HL-60 (cell line): ENCODE data around the gene LRBA.

ENCODE experiments used
- DNase-seq, 2 experiments: peaks; one replicate each; pipeline ENCODE4 v3.0.0-alpha.2; 2010 to 2020; ENCODE audit warnings: low read depth in 1 of 2, low spot score in 1 of 2
- H3K27ac ChIP-seq: fragments of 250-450 bp; sonication (Bioruptor Pico); replicated peaks from 2 replicates; pipeline ENCODE4 v1.5.1; 2020; ENCODE audit warnings: mild to moderate bottlenecking, moderate library complexity
- H3K27me3 ChIP-seq: fragments of 250-450 bp; sonication (Bioruptor Pico); 2 replicates; pipeline ENCODE4 v1.5.1; 2021; ENCODE audit warnings: mild to moderate bottlenecking, moderate library complexity; ENCODE audit not compliant: insufficient read depth, poor library complexity, severe bottlenecking
- H3K4me3 ChIP-seq: replicated peaks from 2 replicates; pipeline ENCODE4 v1.5.1; 2011; ENCODE audit warnings: mild to moderate bottlenecking, control low read depth, low read length; ENCODE audit not compliant: insufficient read depth
- CTCF ChIP-seq: IDR thresholded peaks from one replicate; pipeline ENCODE4 v1.5.1; 2011; ENCODE audit warnings: low read length, control low read depth, inconsistent platforms; ENCODE audit not compliant: insufficient read depth
- GABPA ChIP-seq: IDR thresholded peaks from 2 replicates; pipeline ENCODE4 v1.6.1; 2012; ENCODE audit warnings: low read depth
- POLR2AphosphoS5 ChIP-seq: IDR thresholded peaks from 2 replicates; pipeline ENCODE4 v1.6.1; 2012; ENCODE audit warnings: low read depth
- REST ChIP-seq: IDR thresholded peaks from 2 replicates; pipeline ENCODE4 v1.6.1; 2012; ENCODE audit warnings: low read depth; ENCODE audit not compliant: insufficient replicate concordance
- SPI1 ChIP-seq: IDR thresholded peaks from 2 replicates; pipeline ENCODE4 v1.6.1; 2012; ENCODE audit warnings: low read depth, mild to moderate bottlenecking, borderline replicate concordance

LRBA gene

GRCh38 chr4:150515135-150515534 lies 499.9 kb downstream of the LRBA start:
- TF ChIP-seq REST, result no peak
- no peak for TF ChIP-seq CTCF
- TF ChIP-seq POLR2AphosphoS5, result no peak
- no peak for TF ChIP-seq SPI1
- H3K27ac ChIP-seq, result no peak overlapping the region
- DNase-seq, result no peak

GRCh38 chr4:150514709-150515108 lies 500.4 kb downstream of the LRBA start:
- Histone ChIP-seq H3K27me3 (no peaks in the 10 kb centered on the region), H3K4me3 (no peak overlapping the region), H3K27ac (no peak overlapping the region)
- TF ChIP-seq SPI1, result no peak
- no peak for TF ChIP-seq POLR2AphosphoS5
- TF ChIP-seq REST, result no peak
- no peak for TF ChIP-seq CTCF
- no peak for TF ChIP-seq GABPA
- no peak for DNase-seq

More at GRCh38 chr4:150515135-150515534, 499.9 kb downstream of the LRBA start:
- Histone ChIP-seq H3K4me3 (no peak overlapping the region), H3K27me3 (no peaks in the 10 kb centered on the region)

- DNase-seq, result no peak
Observed at GRCh38 chr4:150510176-150510865, 504.8 kb downstream of the LRBA start.

More at GRCh38 chr4:150510176-150510865, 504.8 kb downstream of the LRBA start:
- H3K4me3 ChIP-seq, result no peak overlapping the region
- no peak for TF ChIP-seq REST
- no peak for TF ChIP-seq SPI1
- no peak for TF ChIP-seq GABPA
- TF ChIP-seq POLR2AphosphoS5, result no peak
- TF ChIP-seq CTCF, result no peak
- H3K27me3 ChIP-seq, result no peaks in the 10 kb centered on the region
- no peak overlapping the region for H3K27ac ChIP-seq
